ENCODE data around the gene FANCE. TPM values are rescaled to one million over a fixed set of nuclear protein-coding genes. Genes with fewer than 3 reads are reported as not detected.
"Not testable (repeated sequence)": the region's sequence is repeated elsewhere in the genome, so short reads cannot be mapped to it uniquely, and the experiment has no call there.

FANCE gene
- total RNA-seq, 2 donors from 2014 or later = 4.9 to 9.2 TPM

DNA sequence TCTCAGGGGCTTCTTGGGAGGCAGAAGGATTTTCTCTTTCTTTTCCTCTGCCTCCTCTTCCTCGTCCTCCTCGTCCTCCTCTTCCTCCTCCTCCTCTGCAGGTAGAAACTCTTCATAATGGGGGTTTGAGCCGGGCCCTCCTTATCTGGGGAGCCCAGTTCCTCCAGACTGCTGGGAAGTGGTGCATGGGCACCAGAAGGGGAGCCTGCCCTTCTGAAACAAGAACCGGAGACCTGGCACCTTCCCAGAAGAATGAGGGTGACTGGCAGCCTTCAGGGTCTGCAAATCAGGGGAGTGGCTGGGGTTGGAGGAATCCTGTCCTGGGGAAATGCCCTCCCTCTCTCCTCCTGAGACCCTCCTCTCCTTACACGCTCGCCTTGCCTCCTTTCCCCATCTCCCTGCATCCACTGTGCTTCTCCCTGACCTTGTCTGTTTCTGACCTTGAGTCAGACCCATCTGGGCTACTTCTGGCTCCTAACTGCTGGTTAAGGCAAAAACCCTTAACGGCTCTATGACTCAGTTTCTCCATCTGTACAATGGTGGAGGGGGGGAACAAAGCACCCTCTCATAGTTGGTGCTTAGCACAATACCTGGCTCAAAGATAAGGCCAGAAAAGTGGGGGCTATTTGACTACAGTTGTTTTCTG lies 58.9 kb downstream of the FANCE start:
- DNase-seq (no peak), ATAC-seq (no peak)
- no peak overlapping the region for H3K4me3 ChIP-seq
- TF ChIP-seq, protein P1, sequence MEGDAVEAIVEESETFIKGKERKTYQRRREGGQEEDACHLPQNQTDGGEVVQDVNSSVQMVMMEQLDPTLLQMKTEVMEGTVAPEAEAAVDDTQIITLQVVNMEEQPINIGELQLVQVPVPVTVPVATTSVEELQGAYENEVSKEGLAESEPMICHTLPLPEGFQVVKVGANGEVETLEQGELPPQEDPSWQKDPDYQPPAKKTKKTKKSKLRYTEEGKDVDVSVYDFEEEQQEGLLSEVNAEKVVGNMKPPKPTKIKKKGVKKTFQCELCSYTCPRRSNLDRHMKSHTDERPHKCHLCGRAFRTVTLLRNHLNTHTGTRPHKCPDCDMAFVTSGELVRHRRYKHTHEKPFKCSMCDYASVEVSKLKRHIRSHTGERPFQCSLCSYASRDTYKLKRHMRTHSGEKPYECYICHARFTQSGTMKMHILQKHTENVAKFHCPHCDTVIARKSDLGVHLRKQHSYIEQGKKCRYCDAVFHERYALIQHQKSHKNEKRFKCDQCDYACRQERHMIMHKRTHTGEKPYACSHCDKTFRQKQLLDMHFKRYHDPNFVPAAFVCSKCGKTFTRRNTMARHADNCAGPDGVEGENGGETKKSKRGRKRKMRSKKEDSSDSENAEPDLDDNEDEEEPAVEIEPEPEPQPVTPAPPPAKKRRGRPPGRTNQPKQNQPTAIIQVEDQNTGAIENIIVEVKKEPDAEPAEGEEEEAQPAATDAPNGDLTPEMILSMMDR (IDR thresholded peaks at IDR 0.05) = no peak
- no peak for TF ChIP-seq POLR2A (IDR thresholded peaks at IDR 0.05)
- no peaks in the 10 kb centered on the region for H3K36me3 ChIP-seq (replicated peaks in 1 of 2; ENCODE audit: insufficient read depth in 1 of 2, low read depth in 2 of 2)
- WGBS, 2 donors = 68 to 69% methylated on average over 7 of the region's 7 CpGs
- no peak overlapping the region for H3K27ac ChIP-seq
- H3K4me1 ChIP-seq = no peaks in the 10 kb centered on the region
- H3K9me3 ChIP-seq = no peaks in the 10 kb centered on the region
- intact Hi-C loops (cut with DNase I) = no loop called here
- H3K27me3 ChIP-seq = peaks cover 0 to 5% of the 10 kb centered on the region in 2 donors

DNA sequence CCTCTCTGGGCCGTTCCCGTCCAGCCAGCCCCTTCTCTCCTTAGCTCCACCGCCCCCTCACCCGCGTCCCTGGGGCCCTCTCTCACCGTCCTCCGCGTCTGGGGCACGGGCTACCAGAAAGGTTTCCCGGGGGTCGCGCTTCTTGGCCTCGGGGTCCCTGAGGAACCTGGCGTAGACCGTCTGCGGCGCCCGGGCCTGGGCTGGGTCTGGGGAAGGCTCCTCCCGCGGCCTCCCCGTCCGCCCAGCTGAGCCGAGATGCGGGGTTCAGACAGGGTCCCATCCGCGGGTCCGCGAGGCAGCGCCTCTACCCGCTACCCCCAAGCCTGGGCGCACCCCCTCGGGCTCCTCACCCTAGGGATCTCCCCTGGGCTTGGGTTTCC lies 59.4 kb downstream of the FANCE start:
- no peaks in the 10 kb centered on the region for H3K4me1 ChIP-seq
- H3K27me3 ChIP-seq = peaks cover 0 to 5% of the 10 kb centered on the region in 2 donors
- 16 to 34% methylated on average over 8 to 23 of the region's 32 CpGs for WGBS, 2 donors
- no peaks in the 10 kb centered on the region for H3K36me3 ChIP-seq (replicated peaks in 1 of 2; ENCODE audit: insufficient read depth in 1 of 2, low read depth in 2 of 2)
- no peak overlapping the region for H3K4me3 ChIP-seq
- ATAC-seq = no peak
- TF ChIP-seq, protein P1 (IDR thresholded peaks at IDR 0.05) = no peak
- TF ChIP-seq POLR2A (IDR thresholded peaks at IDR 0.05) = no peak
- DNase-seq = no peak
- intact Hi-C loops (cut with DNase I) = no loop called here
- no peaks in the 10 kb centered on the region for H3K9me3 ChIP-seq
- H3K27ac ChIP-seq = no peak overlapping the region

DNA sequence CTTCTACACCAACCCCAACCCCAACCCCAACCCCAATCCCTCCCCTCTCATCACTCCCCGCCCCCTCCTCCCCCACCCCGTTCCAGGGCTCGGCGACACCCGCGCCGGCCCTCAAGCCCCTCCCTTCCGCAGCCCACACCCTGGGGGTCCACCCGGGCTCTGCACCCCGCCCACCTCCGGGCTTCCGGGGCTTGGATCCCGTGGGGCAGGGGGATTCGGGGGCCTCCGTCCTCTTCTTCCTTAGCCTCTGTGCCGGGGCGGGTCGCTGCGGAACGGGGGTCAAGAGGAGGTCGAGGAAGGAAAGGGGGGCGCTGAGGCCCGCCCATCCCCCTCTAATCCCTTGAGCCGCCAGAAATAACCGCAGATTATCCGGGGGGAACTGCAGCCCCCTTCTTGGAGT lies 59.9 kb downstream of the FANCE start:
- Histone ChIP-seq H3K9me3 (no peaks in the 10 kb centered on the region), H3K4me3 (no peak overlapping the region), H3K27ac (no peak overlapping the region), H3K27me3 (peaks cover 0 to 5% of the 10 kb centered on the region in 2 donors), H3K36me3 (replicated peaks in 1 of 2; ENCODE audit: insufficient read depth in 1 of 2, low read depth in 2 of 2) (no peaks in the 10 kb centered on the region), H3K4me1 (no peaks in the 10 kb centered on the region)
- TF ChIP-seq POLR2A (IDR thresholded peaks at IDR 0.05) = no peak
- TF ChIP-seq, protein P1 (IDR thresholded peaks at IDR 0.05) = no peak
- 16 to 17% methylated on average over 11 to 16 of the region's 26 CpGs for WGBS, 2 donors
- intact Hi-C loops (cut with DNase I) = no loop called here
- no peak for DNase-seq
- no peak for ATAC-seq

DNA sequence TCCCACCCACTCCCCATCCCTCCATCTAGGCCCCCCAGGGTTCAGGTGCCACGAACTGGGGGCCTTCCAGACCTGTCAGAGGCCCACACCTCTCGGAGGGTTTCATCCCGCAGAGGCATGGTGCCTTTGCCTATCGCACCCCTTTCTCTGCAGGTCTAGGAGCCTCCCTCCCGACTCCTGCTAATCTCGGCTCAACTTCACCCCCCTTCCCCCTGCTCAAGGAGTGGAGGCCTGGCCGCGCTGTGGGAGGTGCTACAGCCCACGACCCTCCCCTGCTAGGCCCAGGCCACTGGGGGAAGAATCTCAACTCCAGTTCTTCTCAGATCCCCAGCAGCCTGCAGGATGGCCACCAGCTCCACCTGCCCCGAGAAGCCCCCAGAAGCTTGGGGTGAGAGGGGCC lies 60.6 kb downstream of the FANCE start, which contains the start of gene TULP1:
Gene TULP1 (minus strand): TSS at position 157 of the 400 bp plus-strand sequence. CDS start 38 bp downstream, at position 119.
- no peaks in the 10 kb centered on the region for H3K4me1 ChIP-seq
- H3K4me3 ChIP-seq = no peak within 1 kb of the TSS
- peaks cover 0 to 5% of the 10 kb centered on the region in 2 donors for H3K27me3 ChIP-seq
- no peak within 1 kb of the TSS for H3K27ac ChIP-seq
- intact Hi-C loops (cut with DNase I) = no loop called here
- ATAC-seq (no peak), DNase-seq (no peak)
- H3K36me3 ChIP-seq (replicated peaks in 1 of 2; ENCODE audit: insufficient read depth in 1 of 2, low read depth in 2 of 2) = no peaks in the 10 kb centered on the region
- no peaks in the 10 kb centered on the region for H3K9me3 ChIP-seq
- 82 to 83% methylated on average over 7 to 10 of the region's 10 CpGs for WGBS, 2 donors
- no peak for TF ChIP-seq POLR2A (IDR thresholded peaks at IDR 0.05)
- TF ChIP-seq, protein P1 (IDR thresholded peaks at IDR 0.05) = no peak

- 73% methylated on average over 4 of the region's 4 CpGs for WGBS, 2 donors
- H3K9me3 ChIP-seq = no peaks in the 10 kb centered on the region
Measured at GRCh38 chr6:35514587-35514986, 62.4 kb downstream of the FANCE start.

DNA sequence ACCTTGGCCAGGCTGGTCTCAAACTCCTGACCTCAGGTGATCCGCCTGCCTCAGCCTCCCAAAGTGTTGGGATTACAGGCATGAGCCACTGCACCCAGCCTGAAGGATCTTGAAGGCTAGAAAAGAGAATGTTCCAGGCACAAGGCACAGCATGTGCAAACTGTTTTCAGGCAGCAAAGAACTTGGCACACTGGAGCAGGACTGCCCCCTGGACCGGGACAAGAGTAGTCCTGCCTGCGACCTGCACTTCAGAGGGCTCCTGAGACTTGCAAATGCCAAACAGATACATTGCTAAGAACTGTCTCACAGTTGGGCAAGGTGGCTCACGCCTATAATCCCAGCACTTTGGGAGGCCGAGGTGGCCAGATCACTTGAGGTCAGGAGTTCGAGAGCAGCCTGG lies 63.8 kb downstream of the FANCE start:
- WGBS, 2 donors = 84 to 88% methylated on average over 6 of the region's 6 CpGs
- intact Hi-C loops (cut with DNase I) = not testable (repeated sequence)

More at GRCh38 chr6:35514587-35514986, 62.4 kb downstream of the FANCE start:
- intact Hi-C loops (cut with DNase I) = no loop called here
- H3K36me3 ChIP-seq (replicated peaks in 1 of 2; ENCODE audit: insufficient read depth in 1 of 2, low read depth in 2 of 2) = no peaks in the 10 kb centered on the region
- H3K27me3 ChIP-seq = peaks cover 0 to 5% of the 10 kb centered on the region in 2 donors
- H3K4me3 ChIP-seq = no peak overlapping the region
- TF ChIP-seq, protein P1 (IDR thresholded peaks at IDR 0.05) = no peak
- no peak for TF ChIP-seq POLR2A (IDR thresholded peaks at IDR 0.05)
- DNase-seq (no peak), ATAC-seq (no peak)
- H3K4me1 ChIP-seq = no peaks in the 10 kb centered on the region
- no peak overlapping the region for H3K27ac ChIP-seq

More for the DNA sequence above, 63.8 kb downstream of the FANCE start:
- DNase-seq; H3K9me3 ChIP-seq; H3K4me3 ChIP-seq; H3K4me1 ChIP-seq; H3K27ac ChIP-seq; ATAC-seq; H3K27me3 ChIP-seq; H3K36me3 ChIP-seq (replicated peaks in 1 of 2; ENCODE audit: insufficient read depth in 1 of 2, low read depth in 2 of 2): not testable (repeated sequence)

Measured in body of pancreas (tissue), 4 donors.